ENCODE data around the gene ELFN1. TPM values are rescaled to one million over a fixed set of nuclear protein-coding genes. Genes with fewer than 3 reads are reported as not detected.

Gene ELFN1
- total RNA-seq, 1 donor from 2014 or later: 0.15 TPM

GRCh38 chr7:1663857-1664651, 6.0 kb upstream of the ELFN1 start:
- DNase-seq (ENCODE audit: low read depth): no peak

- peak; percentile 4 for DNase-seq (ENCODE audit: low read depth)
Measured at GRCh38 chr7:1664711-1665548, 5.1 kb upstream of the ELFN1 start.

GRCh38 chr7:1665549-1666316, 4.3 kb upstream of the ELFN1 start:
- no peak for DNase-seq (ENCODE audit: low read depth)

- DNase-seq (ENCODE audit: low read depth): no peak
Measured at GRCh38 chr7:1666317-1666822, 3.7 kb upstream of the ELFN1 start.

GRCh38 chr7:1666823-1667565, 3.1 kb upstream of the ELFN1 start:
- DNase-seq (ENCODE audit: low read depth): no peak

- DNase-seq (ENCODE audit: low read depth): no peak
Measured at GRCh38 chr7:1667566-1668395, 2.3 kb upstream of the ELFN1 start.

- no peak for DNase-seq (ENCODE audit: low read depth)
Measured at GRCh38 chr7:1668396-1669063, 1.5 kb upstream of the ELFN1 start.

GRCh38 chr7:1669064-1669951, 769 bp upstream of the ELFN1 start:
- DNase-seq (ENCODE audit: low read depth): no peak

GRCh38 chr7:1670894-1671593, 967 bp downstream of the ELFN1 start:
- no peak for DNase-seq (ENCODE audit: low read depth)

GRCh38 chr7:1671594-1672451, 1.7 kb downstream of the ELFN1 start:
- no peak for DNase-seq (ENCODE audit: low read depth)

GRCh38 chr7:1672851-1673486, 2.9 kb downstream of the ELFN1 start:
- DNase-seq (ENCODE audit: low read depth): no peak

GRCh38 chr7:1673581-1674118, 3.6 kb downstream of the ELFN1 start:
- no peak for DNase-seq (ENCODE audit: low read depth)

GRCh38 chr7:1674161-1675035, 4.3 kb downstream of the ELFN1 start:
- no peak for DNase-seq (ENCODE audit: low read depth)

GRCh38 chr7:1675036-1675671, 5.1 kb downstream of the ELFN1 start:
- no peak for DNase-seq (ENCODE audit: low read depth)
